Vagina (tissue), 2 donors: ENCODE measurements around the gene ABHD2.

ENCODE experiments used
- POLR2A ChIP-seq, 2 donors: fragments of 450-650 bp; IDR thresholded peaks; one replicate each; pipeline ENCODE4 v1.6.1; 2017; ENCODE audit warnings: antibody characterized with exemption in 2 of 2, mild to moderate bottlenecking in 2 of 2, moderate library complexity in 2 of 2
- POLR2AphosphoS5 ChIP-seq, 2 donors: sonication (generic); formaldehyde crosslinking; IDR thresholded peaks; one replicate each; pipeline ENCODE4 v1.9.0; 2017; ENCODE audit warnings: antibody characterized with exemption in 2 of 2, mild to moderate bottlenecking in 2 of 2, low read depth in 1 of 2; ENCODE audit not compliant: insufficient read depth in 1 of 2
- TF ChIP-seq, protein P1 (sequence below), 3 experiments: fragments of 450-650 bp in 2 of 3; fragments of 200-600 bp in 1 of 3; sonication (generic) in 1 of 3; IDR thresholded peaks; one replicate each; pipeline ENCODE4 v1.5.1; 2017 to 2019; ENCODE audit warnings: antibody characterized with exemption in 3 of 3, mild to moderate bottlenecking in 2 of 3, moderate library complexity in 2 of 3

DNA sequence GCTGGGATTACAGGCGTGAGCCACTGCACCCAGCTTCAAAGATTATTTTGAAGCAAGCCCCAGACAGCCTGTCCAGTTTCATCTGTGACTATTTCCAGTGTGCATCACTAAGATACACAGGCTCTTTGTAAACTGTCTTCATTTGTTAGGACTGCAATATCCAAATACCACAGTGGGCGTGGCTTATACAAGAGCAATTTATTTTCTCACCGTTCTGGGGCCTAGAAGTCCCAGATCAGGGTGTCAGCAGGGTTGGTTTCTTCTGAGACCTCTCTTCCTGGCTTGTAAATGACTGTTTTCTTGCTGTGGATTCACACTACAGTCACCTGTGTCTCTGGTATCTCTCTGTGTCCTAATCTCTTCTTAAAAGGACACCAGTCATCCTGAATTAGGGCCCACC is 73.4 kb downstream of the ABHD2 start:
- TF ChIP-seq, protein P1, sequence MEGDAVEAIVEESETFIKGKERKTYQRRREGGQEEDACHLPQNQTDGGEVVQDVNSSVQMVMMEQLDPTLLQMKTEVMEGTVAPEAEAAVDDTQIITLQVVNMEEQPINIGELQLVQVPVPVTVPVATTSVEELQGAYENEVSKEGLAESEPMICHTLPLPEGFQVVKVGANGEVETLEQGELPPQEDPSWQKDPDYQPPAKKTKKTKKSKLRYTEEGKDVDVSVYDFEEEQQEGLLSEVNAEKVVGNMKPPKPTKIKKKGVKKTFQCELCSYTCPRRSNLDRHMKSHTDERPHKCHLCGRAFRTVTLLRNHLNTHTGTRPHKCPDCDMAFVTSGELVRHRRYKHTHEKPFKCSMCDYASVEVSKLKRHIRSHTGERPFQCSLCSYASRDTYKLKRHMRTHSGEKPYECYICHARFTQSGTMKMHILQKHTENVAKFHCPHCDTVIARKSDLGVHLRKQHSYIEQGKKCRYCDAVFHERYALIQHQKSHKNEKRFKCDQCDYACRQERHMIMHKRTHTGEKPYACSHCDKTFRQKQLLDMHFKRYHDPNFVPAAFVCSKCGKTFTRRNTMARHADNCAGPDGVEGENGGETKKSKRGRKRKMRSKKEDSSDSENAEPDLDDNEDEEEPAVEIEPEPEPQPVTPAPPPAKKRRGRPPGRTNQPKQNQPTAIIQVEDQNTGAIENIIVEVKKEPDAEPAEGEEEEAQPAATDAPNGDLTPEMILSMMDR (IDR thresholded peaks at IDR 0.05): no peak
- no peak for TF ChIP-seq POLR2AphosphoS5 (IDR thresholded peaks at IDR 0.05; ENCODE audit: insufficient read depth in 1 of 2, low read depth in 1 of 2)
- no peak for TF ChIP-seq POLR2A (IDR thresholded peaks at IDR 0.05)
